ENCODE measurements around the gene XIRP1. TPM values are rescaled to one million over a fixed set of nuclear protein-coding genes. Genes with fewer than 3 reads are reported as not detected.

The XIRP1 gene
- total RNA-seq, 4 donors from 2014 or later = 0.18 to 0.19 TPM; not detected in 2

- no peak overlapping the region for H3K4me3 ChIP-seq
- no peak overlapping the region for H3K27ac ChIP-seq
- WGBS, 2 donors = 34% methylated on average over 7 of the region's 7 CpGs
- H3K9me3 ChIP-seq = no peaks in the 10 kb centered on the region
- DNase-seq = no peak
- H3K36me3 ChIP-seq = no peaks in the 10 kb centered on the region
- intact Hi-C loops (cut with DNase I) = no loop called here
- no peaks in the 10 kb centered on the region for H3K4me1 ChIP-seq
- peaks cover 0 to 6% (median 0%) of the 10 kb centered on the region in 4 donors for H3K27me3 ChIP-seq
- TF ChIP-seq POLR2A (IDR thresholded peaks at IDR 0.05) (no peak), CTCF (IDR thresholded peaks at IDR 0.05) (peak; percentile 29 to 60 (median 48))
Observed at GRCh38 chr3:39208463-39209055, 16.2 kb upstream of the XIRP1 start.

GRCh38 chr3:39207361-39208186 lies 15.2 kb upstream of the XIRP1 start:
- WGBS, 2 donors = 54 to 63% methylated on average over 5 of the region's 5 CpGs
- DNase-seq = no peak
- intact Hi-C loops (cut with DNase I) = no loop called here
- H3K9me3 ChIP-seq = no peaks in the 10 kb centered on the region
- H3K27me3 ChIP-seq = peaks cover 0 to 15% (median 0%) of the 10 kb centered on the region in 4 donors
- H3K4me3 ChIP-seq = no peak overlapping the region
- no peaks in the 10 kb centered on the region for H3K4me1 ChIP-seq
- TF ChIP-seq CTCF (IDR thresholded peaks at IDR 0.05) = no peak
- TF ChIP-seq POLR2A (IDR thresholded peaks at IDR 0.05) = no peak
- no peak overlapping the region for H3K27ac ChIP-seq
- no peaks in the 10 kb centered on the region for H3K36me3 ChIP-seq

GRCh38 chr3:39205919-39206516 lies 13.6 kb upstream of the XIRP1 start:
- intact Hi-C loops (cut with DNase I) = no loop called here
- Histone ChIP-seq H3K9me3 (no peaks in the 10 kb centered on the region), H3K4me3 (no peak overlapping the region), H3K27me3 (peaks cover 0 to 20% (median 0%) of the 10 kb centered on the region in 4 donors), H3K27ac (no peak overlapping the region), H3K36me3 (no peaks in the 10 kb centered on the region), H3K4me1 (no peaks in the 10 kb centered on the region)
- TF ChIP-seq CTCF (IDR thresholded peaks at IDR 0.05) (no peak), POLR2A (IDR thresholded peaks at IDR 0.05) (no peak)
- DNase-seq = no peak
- 89 to 98% methylated on average over 4 to 6 of the region's 6 CpGs for WGBS, 2 donors

- TF ChIP-seq CTCF (IDR thresholded peaks at IDR 0.05) = no peak
- no peak for TF ChIP-seq POLR2A (IDR thresholded peaks at IDR 0.05)
- no peak for DNase-seq
- intact Hi-C loops (cut with DNase I) = no loop called here
- no peaks in the 10 kb centered on the region for H3K36me3 ChIP-seq
- no peak overlapping the region for H3K27ac ChIP-seq
- peaks cover 0 to 20% (median 0%) of the 10 kb centered on the region in 4 donors for H3K27me3 ChIP-seq
- H3K4me3 ChIP-seq = no peak overlapping the region
- H3K4me1 ChIP-seq = no peaks in the 10 kb centered on the region
- H3K9me3 ChIP-seq = no peaks in the 10 kb centered on the region
- 54 to 67% methylated on average over 1 to 2 of the region's 2 CpGs for WGBS, 2 donors
Observed at GRCh38 chr3:39205131-39205530, 12.7 kb upstream of the XIRP1 start.

- Histone ChIP-seq H3K36me3 (no peaks in the 10 kb centered on the region), H3K27me3 (peaks cover 0 to 20% (median 0%) of the 10 kb centered on the region in 4 donors), H3K9me3 (no peaks in the 10 kb centered on the region), H3K27ac (no peak overlapping the region), H3K4me3 (no peak overlapping the region), H3K4me1 (no peaks in the 10 kb centered on the region)
- 72 to 74% methylated on average over 5 of the region's 5 CpGs for WGBS, 2 donors
- TF ChIP-seq CTCF (IDR thresholded peaks at IDR 0.05) (no peak), POLR2A (IDR thresholded peaks at IDR 0.05) (no peak)
- intact Hi-C loops (cut with DNase I) = no loop called here
- DNase-seq = no peak
Observed at GRCh38 chr3:39203860-39204259, 11.5 kb upstream of the XIRP1 start.

Data from esophagus squamous epithelium (tissue), 5 donors.